Adrenal gland (tissue), 12 donors: Measurements from ENCODE around the gene FAM98C. TPM values are rescaled to one million over a fixed set of nuclear protein-coding genes. Genes with fewer than 3 reads are reported as not detected.

ENCODE experiments used
- DNase-seq, 7 donors: peaks; one replicate each; pipeline ENCODE4 v3.0.0-alpha.2; 2019 to 2020
- H3K27ac ChIP-seq, 5 donors: fragments of 200-600 bp; sonication (generic) in 4 of 5; 1 replicate in 3 of 5; 2 replicates in 2 of 5; pipeline versions ENCODE4 v1.5.1 to v1.8.0; 2016 to 2020; ENCODE audit warnings: mild to moderate bottlenecking in 1 of 5
- H3K27me3 ChIP-seq: fragments of 200-600 bp; 2 replicates; pipeline ENCODE4 v1.8.0; 2021
- H3K36me3 ChIP-seq, 2 donors: fragments of 200-600 bp; replicated peaks in 1 of 2; 1 replicate in 1 of 2; 2 replicates in 1 of 2; pipeline versions ENCODE4 v1.5.1 to v1.8.0; 2018 to 2022
- H3K4me1 ChIP-seq, 2 donors: fragments of 200-600 bp; replicated peaks in 1 of 2; 1 replicate in 1 of 2; 2 replicates in 1 of 2; pipeline versions ENCODE4 v1.5.1 to v1.8.0; 2018 to 2021
- H3K4me3 ChIP-seq, 4 donors: fragments of 200-600 bp; sonication (generic) in 3 of 4; one replicate each; pipeline ENCODE4 v1.5.1; 2016 to 2018
- H3K9me3 ChIP-seq, 3 donors: fragments of 200-600 bp; sonication (generic) in 1 of 3; replicated peaks in 1 of 3; 1 replicate in 2 of 3; 2 replicates in 1 of 3; pipeline versions ENCODE4 v1.5.1 to v1.8.0; 2016 to 2021
- CTCF ChIP-seq, 6 experiments: fragments of 450-650 bp in 4 of 6; fragments of 200-600 bp in 2 of 6; sonication (generic) in 1 of 6; IDR thresholded peaks; 1 replicate in 5 of 6; 2 replicates in 1 of 6; pipeline versions ENCODE4 v1.5.1 to v1.8.0; 2016 to 2021; ENCODE audit warnings: antibody characterized with exemption in 6 of 6, mild to moderate bottlenecking in 2 of 6, moderate library complexity in 1 of 6
- POLR2A ChIP-seq, 2 donors: fragments of 450-650 bp; IDR thresholded peaks; one replicate each; pipeline ENCODE4 v1.6.1; 2017; ENCODE audit warnings: antibody characterized with exemption in 2 of 2, mild to moderate bottlenecking in 2 of 2, moderate library complexity in 1 of 2
- WGBS, 4 donors: extraction: QIAGEN DNeasy Blood & Tissue Kit in 2 of 4; methylation state at CpG; one replicate each; pipeline versions ENCODE4 v1.1.5 to v1.1.7; 2013 to 2017; 5-methylcytosine and 5-hydroxymethylcytosine counted together
- intact Hi-C, 2 donors: fragments of 100-400 bp; cut with DNase I; formaldehyde crosslinking; loops; one replicate each; pipeline versions ENCODE4 v1.14.1 to v1.15.0; 2022 to 2023
- polyA plus RNA-seq, 3 donors: library from polyadenylated mRNA; stranded (reverse); fragments of 200-250 nt in 2 of 3; fragments of 350-450 nt in 1 of 3; fragmentation: Illumina TruSeq in 1 of 3; extraction: RNeasy Lipid Tissue Mini Kit (QIAGEN cat#74804) in 1 of 3; gene quantifications; one replicate each; pipeline ENCODE4 v1.2.3, GENCODE V29; 2013 to 2014
- total RNA-seq, 9 donors: library from RNA; depleted of rRNA in 4 of 9; stranded (reverse); fragments of >200 nt in 4 of 9; fragments of 120-200 nt in 1 of 9; fragmentation: NEBNext Ultra II Directional in 1 of 9; extraction: Animal tissue kit (Norgen Biotek cat#: 25700) in 1 of 9; gene quantifications; one replicate each; pipeline versions ENCODE4 v1.1.0 to v1.2.4, GENCODE V29; 2013 to 2023
- donor health status: healthy with polysubstance abuse.
- donor health status: Bipolar disorder and iron deficiency.
- donor health status: DM: yes; HTN: yes; CAD: no.
- donor health status: DM: no; HTN: no; CAD: no.
- donor health status: DM: no; HTN: no; CAD: no.
- donor health status: DM: yes; HTN: yes; CAD: no.

The FAM98C gene
- total and polyA plus RNA-seq, 12 donors, result 5.3 to 33.5 (median 17.0) TPM

- no peaks in the 10 kb centered on the region for H3K9me3 ChIP-seq
- TF ChIP-seq POLR2A (IDR thresholded peaks at IDR 0.05) (no peak), CTCF (IDR thresholded peaks at IDR 0.05) (no peak)
- peaks cover 34% of the 10 kb centered on the region for H3K27me3 ChIP-seq
- WGBS, 4 donors, result 36 to 57% (median 50%) methylated on average over 1 of the region's 1 CpG; no CpG with 5 or more reads in 1 of the 4 donors
- intact Hi-C loops, result no loop called here
- DNase-seq, result no peak
- H3K36me3 ChIP-seq, result no peaks in the 10 kb centered on the region
- H3K27ac ChIP-seq, result no peak overlapping the region
- no peak overlapping the region for H3K4me3 ChIP-seq
- peaks cover 0 to 7% of the 10 kb centered on the region in 2 donors for H3K4me1 ChIP-seq
Observed at GRCh38 chr19:38399537-38399936, 3.4 kb upstream of the FAM98C start.

- WGBS, 4 donors, result 61 to 77% (median 70%) methylated on average over 5 of the region's 5 CpGs
- H3K4me3 ChIP-seq, result no peak overlapping the region
- no peak for DNase-seq
- peaks cover 0 to 7% of the 10 kb centered on the region in 2 donors for H3K4me1 ChIP-seq
- H3K36me3 ChIP-seq, result peaks cover 0 to 7% of the 10 kb centered on the region in 2 donors
- H3K27me3 ChIP-seq, result peaks cover 28% of the 10 kb centered on the region
- no peak overlapping the region for H3K27ac ChIP-seq
- intact Hi-C loops, result loop anchor here (5.0 to 10.0 kb wide), 2 partner anchors 234 to 237 kb away; no protein-coding TSS in a partner anchor
- TF ChIP-seq CTCF (IDR thresholded peaks at IDR 0.05), result no peak
- TF ChIP-seq POLR2A (IDR thresholded peaks at IDR 0.05), result no peak
- no peaks in the 10 kb centered on the region for H3K9me3 ChIP-seq
Observed at GRCh38 chr19:38400361-38400760, 2.5 kb upstream of the FAM98C start.

GRCh38 chr19:38401148-38401547 lies 1.7 kb upstream of the FAM98C start:
- DNase-seq, result no peak
- intact Hi-C loops, result loop anchor here (5.0 to 10.0 kb wide), 2 partner anchors 234 to 236 kb away; no protein-coding TSS in a partner anchor
- Histone ChIP-seq H3K36me3 (peaks cover 0 to 9% of the 10 kb centered on the region in 2 donors), H3K27me3 (peaks cover 20% of the 10 kb centered on the region), H3K4me1 (peaks cover 0 to 7% of the 10 kb centered on the region in 2 donors), H3K9me3 (no peaks in the 10 kb centered on the region), H3K27ac (no peak overlapping the region), H3K4me3 (no peak overlapping the region)
- no peak for TF ChIP-seq POLR2A (IDR thresholded peaks at IDR 0.05)
- TF ChIP-seq CTCF (IDR thresholded peaks at IDR 0.05), result no peak
- 67 to 81% (median 76%) methylated on average over 3 of the region's 3 CpGs for WGBS, 4 donors

GRCh38 chr19:38402623-38402966 lies 298 bp upstream of the FAM98C start:
- no peak for DNase-seq
- TF ChIP-seq CTCF (IDR thresholded peaks at IDR 0.05), result no peak
- TF ChIP-seq POLR2A (IDR thresholded peaks at IDR 0.05), result no peak
- Histone ChIP-seq H3K9me3 (no peaks in the 10 kb centered on the region), H3K27ac (peak overlapping the region in 1 of 5 donors; percentile 17), H3K4me1 (peaks cover 0 to 7% of the 10 kb centered on the region in 2 donors), H3K27me3 (peaks cover 11% of the 10 kb centered on the region), H3K4me3 (peak overlapping the region in 1 of 4 donors; percentile 84), H3K36me3 (peaks cover 0 to 17% of the 10 kb centered on the region in 2 donors)
- 1 to 3% (median 2%) methylated on average over 17 to 18 of the region's 18 CpGs for WGBS, 4 donors
- intact Hi-C loops, result loop anchor here (5.0 to 10.0 kb wide), 2 partner anchors 232 to 235 kb away; no protein-coding TSS in a partner anchor
